Testis (tissue), 3 donors: ENCODE data around the gene RAX. TPM values are rescaled to one million over a fixed set of nuclear protein-coding genes. Genes with fewer than 3 reads are reported as not detected.

ENCODE experiments used
- DNase-seq: peaks from one replicate; pipeline ENCODE4 v3.0.0-alpha.2; 2019
- H3K27ac ChIP-seq, 2 donors: fragments of 200-600 bp; sonication (generic); one replicate each; pipeline ENCODE4 v1.5.1; 2019
- H3K27me3 ChIP-seq: fragments of 200-600 bp; sonication (generic); one replicate; pipeline ENCODE4 v1.5.1; 2019
- H3K36me3 ChIP-seq: fragments of 200-600 bp; sonication (generic); one replicate; pipeline ENCODE4 v1.5.1; 2017; ENCODE audit warnings: low read depth; ENCODE audit errors: missing control alignments
- H3K4me1 ChIP-seq: fragments of 200-600 bp; sonication (generic); one replicate; pipeline ENCODE4 v1.5.1; 2019
- H3K4me3 ChIP-seq, 2 donors: fragments of 200-600 bp; sonication (generic); one replicate each; pipeline ENCODE4 v1.5.1; 2017 to 2019
- H3K9me3 ChIP-seq: fragments of 200-600 bp; sonication (generic); one replicate; pipeline ENCODE4 v1.5.1; 2017
- POLR2A ChIP-seq: fragments of 450-650 bp; IDR thresholded peaks from one replicate; pipeline ENCODE4 v1.6.1; 2017; ENCODE audit warnings: antibody characterized with exemption, mild to moderate bottlenecking, moderate library complexity
- WGBS, 2 donors: methylation state at CpG; one replicate each; pipeline ENCODE4 v1.1.5; 2018; 5-methylcytosine and 5-hydroxymethylcytosine counted together
- intact Hi-C: fragments of 100-400 bp; cut with DNase I; formaldehyde crosslinking; loops from one replicate; pipeline ENCODE4 v1.15.1; 2023; ENCODE audit warnings: low total_unique reads
- polyA plus RNA-seq: library from polyadenylated mRNA; stranded (reverse); fragments of 350-450 nt; fragmentation: Illumina TruSeq; extraction: RNeasy Lipid Tissue Mini Kit (QIAGEN cat#74804); gene quantifications from one replicate; pipeline ENCODE4 v1.2.3, GENCODE V29; 2014; ENCODE audit warnings: low read depth, low replicate concordance; ENCODE audit not compliant: insufficient read depth
- total RNA-seq, 2 donors: library from RNA; depleted of rRNA; stranded (reverse); fragments of >200 nt; gene quantifications; one replicate each; pipeline ENCODE4 v1.2.3, GENCODE V29; 2016
- TF ChIP-seq, protein P1 (sequence below), 3 experiments: fragments of 450-650 bp in 2 of 3; fragments of 200-600 bp in 1 of 3; sonication (generic) in 1 of 3; IDR thresholded peaks; one replicate each; pipeline ENCODE4 v1.5.1; 2016 to 2019; ENCODE audit warnings: antibody characterized with exemption in 3 of 3, mild to moderate bottlenecking in 2 of 3, moderate library complexity in 1 of 3

RAX gene
- total and polyA plus RNA-seq, 3 donors from 2014 or later: not detected

DNA sequence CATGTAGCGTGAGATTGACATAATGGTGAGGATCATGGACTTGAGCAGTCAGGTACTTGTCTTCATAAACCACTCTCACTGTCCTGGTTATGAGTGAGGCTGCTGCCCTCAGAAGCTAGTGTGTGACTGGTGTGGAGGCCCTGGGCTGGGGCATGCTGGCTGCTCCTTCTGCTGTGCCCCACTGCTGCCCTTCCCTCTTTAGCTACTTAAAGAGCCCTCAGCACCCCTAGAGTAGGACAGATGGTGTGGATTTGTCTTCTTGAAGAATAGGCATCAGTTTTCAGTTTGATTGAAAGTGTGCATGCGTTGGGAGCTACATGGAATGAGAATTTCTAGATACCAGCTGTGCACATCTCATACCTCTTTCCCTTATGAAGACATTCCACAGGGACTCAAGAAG, 29.8 kb upstream of the RAX start:
- WGBS, 2 donors: 86 to 100% methylated on average over 2 of the region's 2 CpGs
- no peaks in the 10 kb centered on the region for H3K4me1 ChIP-seq

DNA sequence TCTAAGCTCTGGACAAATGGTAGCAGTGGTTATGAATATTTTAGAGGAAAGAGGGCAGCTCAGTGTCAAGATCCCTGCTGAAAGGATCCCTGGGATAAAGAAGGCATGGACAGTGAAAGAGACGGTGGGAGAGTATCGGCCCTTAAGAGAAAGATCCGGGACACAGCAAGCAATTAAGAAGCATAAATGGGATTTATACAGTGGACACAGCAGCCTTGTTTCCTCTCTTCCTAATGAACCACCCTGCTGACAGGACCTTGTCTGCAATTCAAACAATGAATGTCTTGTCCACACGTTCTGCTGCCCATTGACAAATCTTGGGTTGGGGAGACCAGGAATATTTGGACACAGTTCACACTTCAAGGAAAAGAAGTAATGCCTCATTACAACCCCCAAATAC, 28.7 kb upstream of the RAX start:
- intact Hi-C loops: loop anchor here (10.0 kb wide), 1 partner anchor 103 kb away; no protein-coding TSS in a partner anchor
- Histone ChIP-seq H3K9me3 (no peaks in the 10 kb centered on the region), H3K27me3 (no peaks in the 10 kb centered on the region), H3K27ac (no peak overlapping the region), H3K4me1 (no peaks in the 10 kb centered on the region), H3K4me3 (no peak overlapping the region), H3K36me3 (no peaks in the 10 kb centered on the region)
- 73 to 92% methylated on average over 4 of the region's 4 CpGs for WGBS, 2 donors
- TF ChIP-seq POLR2A: no peak
- TF ChIP-seq, protein P1, sequence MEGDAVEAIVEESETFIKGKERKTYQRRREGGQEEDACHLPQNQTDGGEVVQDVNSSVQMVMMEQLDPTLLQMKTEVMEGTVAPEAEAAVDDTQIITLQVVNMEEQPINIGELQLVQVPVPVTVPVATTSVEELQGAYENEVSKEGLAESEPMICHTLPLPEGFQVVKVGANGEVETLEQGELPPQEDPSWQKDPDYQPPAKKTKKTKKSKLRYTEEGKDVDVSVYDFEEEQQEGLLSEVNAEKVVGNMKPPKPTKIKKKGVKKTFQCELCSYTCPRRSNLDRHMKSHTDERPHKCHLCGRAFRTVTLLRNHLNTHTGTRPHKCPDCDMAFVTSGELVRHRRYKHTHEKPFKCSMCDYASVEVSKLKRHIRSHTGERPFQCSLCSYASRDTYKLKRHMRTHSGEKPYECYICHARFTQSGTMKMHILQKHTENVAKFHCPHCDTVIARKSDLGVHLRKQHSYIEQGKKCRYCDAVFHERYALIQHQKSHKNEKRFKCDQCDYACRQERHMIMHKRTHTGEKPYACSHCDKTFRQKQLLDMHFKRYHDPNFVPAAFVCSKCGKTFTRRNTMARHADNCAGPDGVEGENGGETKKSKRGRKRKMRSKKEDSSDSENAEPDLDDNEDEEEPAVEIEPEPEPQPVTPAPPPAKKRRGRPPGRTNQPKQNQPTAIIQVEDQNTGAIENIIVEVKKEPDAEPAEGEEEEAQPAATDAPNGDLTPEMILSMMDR (IDR thresholded peaks at IDR 0.05): no peak
- DNase-seq: no peak

More for the DNA sequence above, 29.8 kb upstream of the RAX start:
- no peak overlapping the region for H3K27ac ChIP-seq
- TF ChIP-seq, protein P1 (IDR thresholded peaks at IDR 0.05): no peak
- TF ChIP-seq POLR2A: no peak
- H3K27me3 ChIP-seq: no peaks in the 10 kb centered on the region
- no peaks in the 10 kb centered on the region for H3K9me3 ChIP-seq
- no peaks in the 10 kb centered on the region for H3K36me3 ChIP-seq
- DNase-seq: no peak
- intact Hi-C loops: loop anchor here (10.0 kb wide), 1 partner anchor 102 kb away; no protein-coding TSS in a partner anchor
- H3K4me3 ChIP-seq: no peak overlapping the region

DNA sequence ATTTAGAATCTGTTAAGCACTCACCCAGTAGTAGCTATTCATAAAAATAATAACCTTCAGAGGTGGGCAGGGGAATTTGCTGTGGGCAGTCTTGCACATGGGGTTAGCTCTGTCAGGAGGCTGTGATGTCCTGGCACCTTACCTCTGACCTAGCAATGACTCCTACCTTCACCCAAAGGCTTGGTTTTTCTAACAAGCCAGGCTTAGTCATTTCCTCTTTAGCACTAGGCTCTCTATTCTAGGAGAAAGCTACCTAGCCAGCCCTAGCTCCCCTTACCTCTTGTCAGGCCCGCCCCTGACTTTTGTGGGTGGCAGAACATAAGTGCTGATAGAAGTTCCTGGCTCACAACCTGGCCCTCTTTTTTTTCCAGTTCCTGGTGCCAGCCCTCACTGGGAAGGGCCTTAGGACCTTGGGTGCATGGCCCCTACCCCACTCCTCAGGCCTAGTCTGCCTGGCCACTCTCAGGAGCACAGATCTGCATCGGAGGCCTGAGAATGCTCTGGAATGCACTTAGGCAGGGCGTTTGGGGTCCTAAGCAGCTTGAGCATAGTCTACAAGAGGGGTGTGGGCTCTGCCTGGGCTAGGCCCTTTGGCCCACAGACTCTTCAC, 27.5 kb upstream of the RAX start:
- DNase-seq: no peak
- H3K27me3 ChIP-seq: no peaks in the 10 kb centered on the region
- H3K9me3 ChIP-seq: no peaks in the 10 kb centered on the region
- no peak overlapping the region for H3K4me3 ChIP-seq
- TF ChIP-seq, protein P1 (IDR thresholded peaks at IDR 0.05): no peak
- TF ChIP-seq POLR2A: no peak
- WGBS, 2 donors: 72 to 77% methylated on average over 3 of the region's 3 CpGs
- no peaks in the 10 kb centered on the region for H3K4me1 ChIP-seq
- H3K27ac ChIP-seq: no peak overlapping the region
- H3K36me3 ChIP-seq: no peaks in the 10 kb centered on the region
- intact Hi-C loops: loop anchor here (10.0 kb wide), 1 partner anchor 104 kb away; no protein-coding TSS in a partner anchor

DNA sequence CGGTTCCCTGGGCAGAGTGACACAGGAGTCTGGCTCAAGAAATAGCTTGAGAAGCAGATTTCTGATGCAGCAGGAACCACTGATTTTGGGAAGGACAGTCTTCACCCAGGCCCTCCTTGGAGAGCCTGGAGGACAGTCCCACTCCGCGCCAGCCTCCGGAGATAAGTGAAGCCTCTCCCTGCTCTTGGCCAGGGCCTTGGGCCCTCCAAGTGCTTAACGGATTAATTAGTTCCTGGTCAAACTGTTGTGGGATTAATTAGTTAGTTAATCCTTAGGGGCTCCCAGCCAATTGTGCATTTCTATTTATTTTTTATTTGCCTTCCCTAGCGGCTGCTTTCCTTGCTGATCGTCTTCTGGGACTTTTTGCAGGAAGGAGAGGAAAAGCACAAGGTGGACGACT, 25.6 kb upstream of the RAX start:
- Histone ChIP-seq H3K36me3 (no peaks in the 10 kb centered on the region), H3K27me3 (no peaks in the 10 kb centered on the region), H3K27ac (no peak overlapping the region), H3K4me3 (no peak overlapping the region), H3K9me3 (no peaks in the 10 kb centered on the region), H3K4me1 (no peaks in the 10 kb centered on the region)
- intact Hi-C loops: no loop called here
- TF ChIP-seq POLR2A: no peak
- TF ChIP-seq, protein P1 (IDR thresholded peaks at IDR 0.05): no peak
- no peak for DNase-seq
- WGBS, 2 donors: 76 to 81% methylated on average over 8 of the region's 8 CpGs

DNA sequence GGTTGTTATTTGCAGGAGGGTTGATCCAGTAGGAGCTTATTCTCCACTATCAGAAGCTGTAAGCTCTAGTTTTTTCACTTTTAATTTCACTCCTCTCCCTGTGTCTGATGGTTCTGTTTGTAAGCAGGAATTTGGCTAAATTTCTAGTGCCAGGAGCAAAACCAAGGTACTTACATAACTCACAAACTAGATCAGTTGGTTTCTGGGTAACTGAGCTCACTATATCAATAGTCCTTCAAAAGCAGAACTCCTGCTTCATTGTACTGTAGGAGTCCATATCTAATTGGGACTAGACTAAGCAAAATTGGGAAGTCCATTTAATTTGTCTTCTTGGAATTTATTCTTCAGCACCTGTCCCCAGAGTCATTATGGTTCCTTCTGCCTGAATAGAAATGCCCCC, 20.1 kb upstream of the RAX start:
- no peaks in the 10 kb centered on the region for H3K36me3 ChIP-seq
- no peak overlapping the region for H3K4me3 ChIP-seq
- H3K9me3 ChIP-seq: no peaks in the 10 kb centered on the region
- no peaks in the 10 kb centered on the region for H3K27me3 ChIP-seq
- no peak for DNase-seq
- H3K27ac ChIP-seq: no peak overlapping the region
- TF ChIP-seq, protein P1 (IDR thresholded peaks at IDR 0.05): no peak
- TF ChIP-seq POLR2A: no peak
- intact Hi-C loops: no loop called here
- H3K4me1 ChIP-seq: no peaks in the 10 kb centered on the region
